Choroid plexus epithelial cell (primary cell): ENCODE results near the gene PLAAT2.

ENCODE experiments used
- DNase-seq: peaks from one replicate; pipeline ENCODE4 v3.0.0-alpha.2; 2010; ENCODE audit warnings: low read depth
- H3K4me3 ChIP-seq: 2 replicates; pipeline ENCODE4 v1.5.1; 2011; ENCODE audit warnings: low read depth, mild to moderate bottlenecking, control low read depth, low read length, moderate library complexity
- TF ChIP-seq, protein P1 (sequence below): conservative IDR thresholded peaks from 2 replicates; pipeline ENCODE4 v1.5.1; 2011; ENCODE audit warnings: low read depth, mild to moderate bottlenecking, control low read depth, inconsistent platforms, low read length, moderate library complexity

Gene PLAAT2

DNA sequence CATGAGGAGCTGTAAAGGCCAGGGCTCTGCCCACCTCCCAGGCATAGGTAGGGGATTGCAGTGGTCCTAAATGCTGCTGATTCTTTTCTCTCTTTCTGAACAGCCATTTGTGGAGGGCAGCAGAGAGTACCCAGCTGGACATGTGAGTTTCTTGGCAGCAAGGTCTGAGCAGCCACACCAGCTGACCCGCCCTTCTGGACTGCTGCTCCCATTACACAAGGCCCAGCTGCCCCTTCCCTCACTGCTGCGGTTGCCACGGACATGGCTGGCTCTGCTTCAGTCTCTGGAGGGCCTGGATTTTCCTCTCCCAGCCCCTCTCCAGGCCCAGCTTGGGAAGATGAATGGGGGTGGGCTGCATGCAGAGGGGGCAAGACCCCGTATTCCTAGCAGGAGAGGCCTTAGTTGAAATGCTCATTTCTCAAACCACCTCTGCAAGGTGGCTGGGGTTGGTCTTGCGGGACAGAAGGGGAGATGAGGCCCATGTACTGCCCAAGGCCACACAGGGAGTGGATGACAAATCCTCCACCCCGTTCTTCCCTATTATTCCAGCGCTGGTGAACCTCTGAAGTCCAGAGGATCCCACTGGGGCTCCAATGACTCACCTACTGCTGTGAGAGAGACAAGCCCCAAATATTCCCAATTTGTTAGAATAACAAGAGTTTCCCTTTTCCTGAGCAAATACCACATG, 52.7 kb downstream of the PLAAT2 start:
- peak; percentile 75 for DNase-seq
- TF ChIP-seq, protein P1, sequence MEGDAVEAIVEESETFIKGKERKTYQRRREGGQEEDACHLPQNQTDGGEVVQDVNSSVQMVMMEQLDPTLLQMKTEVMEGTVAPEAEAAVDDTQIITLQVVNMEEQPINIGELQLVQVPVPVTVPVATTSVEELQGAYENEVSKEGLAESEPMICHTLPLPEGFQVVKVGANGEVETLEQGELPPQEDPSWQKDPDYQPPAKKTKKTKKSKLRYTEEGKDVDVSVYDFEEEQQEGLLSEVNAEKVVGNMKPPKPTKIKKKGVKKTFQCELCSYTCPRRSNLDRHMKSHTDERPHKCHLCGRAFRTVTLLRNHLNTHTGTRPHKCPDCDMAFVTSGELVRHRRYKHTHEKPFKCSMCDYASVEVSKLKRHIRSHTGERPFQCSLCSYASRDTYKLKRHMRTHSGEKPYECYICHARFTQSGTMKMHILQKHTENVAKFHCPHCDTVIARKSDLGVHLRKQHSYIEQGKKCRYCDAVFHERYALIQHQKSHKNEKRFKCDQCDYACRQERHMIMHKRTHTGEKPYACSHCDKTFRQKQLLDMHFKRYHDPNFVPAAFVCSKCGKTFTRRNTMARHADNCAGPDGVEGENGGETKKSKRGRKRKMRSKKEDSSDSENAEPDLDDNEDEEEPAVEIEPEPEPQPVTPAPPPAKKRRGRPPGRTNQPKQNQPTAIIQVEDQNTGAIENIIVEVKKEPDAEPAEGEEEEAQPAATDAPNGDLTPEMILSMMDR: no peak

DNA sequence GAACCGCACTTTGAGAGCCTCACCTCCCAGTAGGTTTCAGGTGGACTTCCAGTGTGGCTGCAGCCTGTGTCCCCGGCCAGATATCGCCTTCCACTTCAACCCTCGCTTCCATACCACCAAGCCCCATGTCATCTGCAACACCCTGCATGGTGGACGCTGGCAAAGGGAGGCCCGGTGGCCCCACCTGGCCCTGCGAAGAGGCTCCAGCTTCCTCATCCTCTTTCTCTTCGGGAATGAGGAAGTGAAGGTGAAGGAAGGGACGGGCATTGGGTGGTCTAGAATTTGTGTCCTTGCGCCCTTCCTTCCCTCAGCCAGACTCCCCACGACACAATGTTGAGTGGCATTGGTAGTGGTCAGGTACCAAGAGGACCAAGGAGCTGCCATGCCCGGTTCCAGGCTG, 54.4 kb downstream of the PLAAT2 start:
- no peak for DNase-seq
- TF ChIP-seq, protein P1: no peak
- no peak overlapping the region for H3K4me3 ChIP-seq

More for the DNA sequence above, 52.7 kb downstream of the PLAAT2 start:
- H3K4me3 ChIP-seq: no peak overlapping the region

DNA sequence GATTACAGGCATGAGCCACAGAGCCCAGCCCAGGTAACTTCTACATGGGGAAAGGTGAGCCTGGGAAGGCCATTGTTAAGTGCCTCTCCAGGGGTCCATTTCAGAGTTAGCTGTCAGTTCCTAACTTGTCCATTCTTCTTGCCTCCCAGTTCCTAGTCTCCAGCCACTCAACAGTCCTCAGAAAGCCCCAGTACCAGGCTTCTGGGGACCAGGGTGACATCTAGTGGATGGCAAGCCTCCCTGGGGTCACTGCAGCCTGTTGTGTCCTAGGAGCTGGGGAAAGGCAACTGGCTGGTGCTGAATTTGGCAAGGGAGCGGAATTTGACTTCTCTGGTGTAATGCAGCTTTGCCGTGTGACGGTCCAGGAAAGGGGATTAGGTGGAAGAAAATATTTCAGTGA, 55.2 kb downstream of the PLAAT2 start:
- no peak for DNase-seq
- TF ChIP-seq, protein P1: peak; percentile 28
- no peak overlapping the region for H3K4me3 ChIP-seq

DNA sequence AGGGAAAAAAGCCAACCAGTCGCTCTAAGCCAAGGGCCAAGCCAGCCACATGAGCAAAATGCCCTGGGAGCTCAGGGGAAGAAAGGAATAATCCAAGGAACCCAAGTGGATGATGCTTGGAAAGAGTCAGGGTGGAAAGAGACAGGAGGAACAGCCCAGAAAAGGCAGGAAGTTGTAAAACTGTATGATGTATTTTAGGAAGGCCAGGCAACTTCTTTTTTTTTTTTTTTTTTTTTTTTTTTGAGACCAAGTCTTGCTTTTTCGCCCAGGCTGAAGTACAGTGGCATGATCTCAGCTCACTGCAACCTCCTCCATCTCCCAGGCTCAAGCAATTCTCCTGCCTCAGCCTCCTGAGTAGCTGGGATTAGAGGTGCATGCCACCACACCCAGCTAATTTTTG, 55.7 kb downstream of the PLAAT2 start:
- TF ChIP-seq, protein P1: no peak
- H3K4me3 ChIP-seq: no peak overlapping the region
- no peak for DNase-seq

DNA sequence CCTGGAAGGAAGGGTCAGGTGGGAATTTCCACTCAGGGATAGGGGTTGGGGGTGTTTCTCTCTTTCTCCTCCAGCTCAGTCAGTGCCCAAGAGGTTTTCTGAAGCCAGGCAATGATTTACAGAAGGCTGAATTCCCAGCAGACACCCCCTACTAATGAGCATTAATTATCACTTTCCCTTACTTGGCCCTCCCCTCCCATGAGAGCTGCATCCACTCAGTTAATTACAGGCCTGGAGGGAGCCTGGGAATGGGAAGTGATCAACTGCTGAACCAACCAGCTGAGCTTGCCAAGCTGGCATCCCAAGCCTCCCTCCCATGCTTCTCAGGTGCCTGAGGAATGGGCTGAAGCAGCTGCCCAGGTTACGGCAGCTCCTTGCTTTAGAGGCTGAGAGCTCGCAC, 56.3 kb downstream of the PLAAT2 start:
- TF ChIP-seq, protein P1: no peak
- H3K4me3 ChIP-seq: no peak overlapping the region
- DNase-seq: no peak

DNA sequence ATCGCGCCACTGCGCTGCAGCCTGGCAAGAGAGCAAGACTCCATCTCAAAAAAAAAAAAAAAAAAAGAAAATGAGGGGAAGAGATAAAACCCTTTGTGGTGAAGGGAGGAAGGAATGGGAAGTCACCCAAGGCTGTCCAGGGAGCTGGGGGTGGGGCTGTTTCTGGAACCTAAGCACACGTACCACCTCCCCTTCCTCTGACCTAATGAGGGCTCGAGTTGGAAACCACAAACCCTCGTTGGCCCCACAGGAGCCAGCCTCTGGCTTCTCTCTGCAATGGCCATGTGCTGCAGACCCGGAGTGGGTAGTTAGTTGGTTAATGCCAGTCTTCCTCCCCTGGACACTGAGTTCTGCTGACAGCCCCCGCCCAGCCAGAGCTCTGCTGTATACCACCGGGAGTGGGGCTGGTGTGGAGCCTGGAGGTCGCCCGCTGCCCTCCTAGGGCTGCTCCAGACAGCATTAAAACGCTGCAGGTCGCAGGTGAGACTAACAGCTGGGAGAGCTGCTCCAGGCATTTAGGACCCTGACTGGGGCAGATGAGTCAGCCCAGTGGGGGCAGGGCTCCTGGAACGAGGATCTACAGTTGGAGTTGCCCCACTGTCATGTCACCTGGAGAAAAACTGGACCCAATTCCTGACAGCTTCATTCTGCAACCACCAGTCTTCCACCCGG, 57.2 kb downstream of the PLAAT2 start, which contains the start of gene LGALS12:
TSS of gene LGALS12 (plus strand) at position 228 of the 672 bp plus-strand sequence. CDS start at position 603, 375 bp downstream.
- H3K4me3 ChIP-seq: no peak within 1 kb of the TSS
- TF ChIP-seq, protein P1: no peak

More for the DNA sequence above, 57.2 kb downstream of the PLAAT2 start, which contains the start of gene LGALS12:
- DNase-seq: peak; percentile 58
